ENCODE data around the gene BCKDHB.
"Not testable (repeated sequence)": the region's sequence is repeated elsewhere in the genome, so short reads cannot be mapped to it uniquely, and the experiment has no call there.

The BCKDHB gene

DNA sequence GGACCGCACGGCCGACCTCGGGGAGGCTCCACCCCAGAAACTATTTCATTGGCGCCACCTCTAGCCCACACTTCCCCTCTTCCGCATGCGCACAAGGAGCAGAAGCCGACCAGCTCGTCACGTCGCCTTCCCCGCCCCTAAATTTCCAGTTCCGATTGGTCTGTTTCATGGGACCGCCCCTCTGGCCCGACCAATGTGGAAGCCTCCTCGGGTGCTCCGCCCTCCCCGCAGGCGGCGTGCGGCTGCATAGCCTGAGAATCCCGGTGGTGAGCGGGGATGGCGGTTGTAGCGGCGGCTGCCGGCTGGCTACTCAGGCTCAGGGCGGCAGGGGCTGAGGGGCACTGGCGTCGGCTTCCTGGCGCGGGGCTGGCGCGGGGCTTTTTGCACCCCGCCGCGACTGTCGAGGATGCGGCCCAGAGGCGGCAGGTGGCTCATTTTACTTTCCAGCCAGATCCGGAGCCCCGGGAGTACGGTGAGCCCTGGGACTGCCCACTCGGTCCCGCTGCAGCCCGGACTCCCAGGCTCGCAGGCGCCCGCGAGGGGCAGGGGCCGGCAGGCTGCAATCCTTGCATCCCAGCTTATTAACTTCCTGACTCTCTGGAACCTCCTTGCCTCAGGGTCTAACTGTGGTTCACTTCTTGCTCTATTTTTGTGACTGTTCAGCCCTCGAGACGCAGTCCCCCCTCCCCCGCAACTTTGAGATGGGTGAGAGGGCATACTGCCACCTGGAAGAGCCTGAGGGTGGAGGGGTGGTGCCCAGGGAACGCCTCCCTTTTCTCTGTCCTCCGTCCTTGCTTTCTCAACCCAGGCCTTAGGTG lies at the start of gene BCKDHB:
Gene BCKDHB (plus strand): TSS at position 254 of the 818 bp plus-strand sequence. CDS start 23 bp downstream, at position 277.
- DNase-seq, result peak; percentile 99

DNA sequence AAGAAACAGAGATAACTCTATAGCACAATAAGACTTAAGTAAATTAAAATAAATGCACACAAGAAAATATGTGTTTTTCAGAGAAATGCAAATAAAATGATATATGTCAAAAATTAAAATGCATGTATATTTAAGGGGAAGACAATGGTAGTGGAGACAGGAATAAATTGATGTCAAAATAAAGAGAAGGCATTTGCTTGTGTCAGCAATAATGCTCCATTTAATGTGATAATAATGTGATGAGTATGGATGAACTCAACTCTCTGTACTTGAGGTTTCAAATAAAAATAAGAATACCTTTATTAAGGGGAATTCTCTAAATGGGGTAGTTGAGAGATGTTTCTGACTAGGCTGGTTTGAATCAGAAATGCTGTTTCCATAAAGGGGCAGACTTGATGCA lies 45.7 kb upstream of the BCKDHB start:
- DNase-seq, result no peak

DNA sequence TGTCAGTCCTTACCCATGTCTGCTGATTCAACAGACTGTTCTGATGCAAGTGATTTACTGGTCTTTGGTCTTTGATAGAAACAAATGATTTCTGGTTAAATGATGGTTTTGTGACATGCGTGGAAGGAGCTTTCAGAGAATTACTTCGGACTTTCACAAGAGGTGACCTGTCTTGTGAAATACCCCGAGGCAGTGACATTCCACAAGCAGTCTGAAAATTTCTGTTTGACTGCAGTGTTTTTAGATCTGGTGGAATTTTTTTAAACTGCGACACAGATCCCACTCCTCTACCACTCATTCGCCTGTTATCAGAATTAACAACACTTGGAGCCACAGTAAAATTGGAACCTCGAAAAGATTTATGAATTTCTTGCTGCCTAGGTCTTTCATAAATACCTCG lies 38.3 kb upstream of the BCKDHB start:
- DNase-seq, result not testable (repeated sequence)

DNA sequence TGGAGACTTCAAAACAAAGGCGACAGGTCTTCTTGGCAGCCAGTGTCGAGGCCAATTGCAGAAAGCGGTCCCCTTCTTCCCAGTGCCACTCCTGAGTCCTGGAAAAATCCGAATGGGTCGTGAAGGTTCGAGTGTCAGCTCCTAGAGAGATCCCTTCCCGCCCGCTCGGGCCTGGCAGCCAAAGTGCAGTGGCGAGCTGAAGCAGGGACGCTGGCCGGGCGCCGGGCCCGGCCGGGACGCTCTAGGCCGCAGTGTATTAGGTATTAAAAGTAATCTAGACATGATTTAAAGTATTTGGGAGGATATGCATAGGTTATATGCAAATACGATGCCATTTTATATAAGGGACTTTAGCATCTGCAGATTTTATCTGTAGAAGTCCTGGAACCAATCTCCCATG lies 36.0 kb upstream of the BCKDHB start:
- not testable (repeated sequence) for DNase-seq

DNA sequence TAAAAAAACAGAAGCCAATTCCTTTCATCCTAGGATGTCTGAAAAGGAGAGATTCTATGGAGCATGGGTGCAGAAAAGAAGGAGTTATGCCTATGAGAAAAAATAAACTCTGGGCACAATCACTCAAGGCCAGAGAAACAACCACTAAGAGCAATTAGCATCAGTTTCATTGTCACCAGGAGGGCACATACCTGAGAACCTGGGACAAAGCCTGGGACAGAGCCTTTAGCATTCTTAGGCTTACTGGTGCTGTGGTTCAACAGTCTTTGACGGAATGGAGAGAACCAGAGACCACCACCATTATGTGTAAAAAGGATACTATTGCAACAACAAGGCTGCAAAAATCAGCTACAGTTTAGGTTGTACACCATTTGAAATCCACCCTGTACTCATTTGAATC lies 29.4 kb upstream of the BCKDHB start:
- no peak for DNase-seq

DNA sequence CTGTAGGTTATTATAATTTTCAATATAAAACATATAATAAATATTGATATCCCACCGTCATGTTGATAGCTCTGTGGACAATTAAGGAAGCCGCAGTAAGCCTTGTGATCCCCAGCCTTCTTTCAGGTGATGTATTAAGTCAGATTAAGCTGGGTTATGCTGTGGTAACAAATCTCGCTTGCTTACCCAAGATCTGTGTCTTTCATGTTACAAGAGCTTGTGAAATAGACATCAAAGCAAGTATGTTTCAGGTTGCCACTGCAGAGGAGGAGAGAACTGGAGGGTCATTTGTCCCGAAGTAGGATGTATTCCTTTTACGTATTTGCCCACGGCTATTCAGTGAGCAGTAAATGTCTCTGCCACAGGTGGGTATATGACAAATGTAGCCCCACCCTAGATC lies 17.8 kb upstream of the BCKDHB start:
- DNase-seq, result no peak

DNA sequence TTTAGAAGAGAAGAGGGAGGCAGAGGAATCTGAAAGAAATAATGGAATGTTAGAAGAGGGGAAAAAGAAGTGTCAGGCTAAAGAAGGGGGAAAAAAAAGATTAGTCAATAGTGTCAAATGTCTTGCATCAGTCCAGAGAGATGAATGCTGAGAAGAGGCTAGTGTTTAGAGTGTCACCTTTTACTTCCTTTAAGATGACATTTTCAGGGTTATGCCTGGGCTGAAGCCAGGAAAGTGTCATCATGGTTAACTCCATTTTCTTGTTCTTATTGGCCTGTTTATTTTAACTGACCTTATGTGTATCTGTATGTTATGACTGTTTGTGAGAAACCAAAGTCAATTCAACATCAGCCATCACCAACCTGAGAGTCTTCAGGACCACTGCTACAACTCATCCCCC lies 15.0 kb upstream of the BCKDHB start:
- no peak for DNase-seq

DNA sequence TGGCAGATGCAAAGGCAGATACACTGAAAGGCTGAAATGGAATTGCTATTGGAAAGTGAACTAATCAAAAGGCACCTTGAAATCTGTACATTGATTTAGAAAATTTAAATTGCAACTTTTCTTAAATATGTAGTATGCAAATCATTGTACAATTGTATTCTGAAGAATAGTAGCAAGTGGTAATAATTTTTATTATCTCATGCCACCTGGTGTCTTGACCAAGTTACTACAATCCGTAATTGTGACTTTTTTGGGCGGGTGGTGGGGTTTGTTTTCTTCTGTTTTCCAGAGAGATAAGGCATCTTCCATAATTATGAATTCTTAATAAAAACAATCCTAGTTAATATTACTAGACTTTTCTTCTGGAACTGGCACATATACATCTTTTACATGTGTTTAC lies 12.5 kb upstream of the BCKDHB start:
- DNase-seq, result peak; percentile 15

DNA sequence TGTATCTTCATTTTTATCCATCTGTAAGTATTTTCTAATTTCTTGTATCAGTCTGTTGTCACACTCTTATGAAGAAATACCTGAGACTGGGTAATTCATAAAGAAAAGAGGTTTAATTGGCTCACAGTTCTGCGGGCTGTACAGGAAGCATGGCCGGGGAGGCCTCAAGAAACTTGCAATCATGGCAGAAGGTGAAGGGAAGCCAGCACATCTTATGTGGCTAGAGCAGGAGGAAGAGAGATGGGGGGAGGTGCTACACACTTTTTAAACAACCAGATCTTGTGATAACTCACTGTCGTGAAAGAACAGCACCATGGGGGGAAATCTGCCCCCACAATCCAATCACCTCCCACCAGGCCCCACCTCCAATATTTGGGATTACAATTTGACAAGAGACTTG lies 10.9 kb upstream of the BCKDHB start:
- DNase-seq, result peak; percentile 9

DNA sequence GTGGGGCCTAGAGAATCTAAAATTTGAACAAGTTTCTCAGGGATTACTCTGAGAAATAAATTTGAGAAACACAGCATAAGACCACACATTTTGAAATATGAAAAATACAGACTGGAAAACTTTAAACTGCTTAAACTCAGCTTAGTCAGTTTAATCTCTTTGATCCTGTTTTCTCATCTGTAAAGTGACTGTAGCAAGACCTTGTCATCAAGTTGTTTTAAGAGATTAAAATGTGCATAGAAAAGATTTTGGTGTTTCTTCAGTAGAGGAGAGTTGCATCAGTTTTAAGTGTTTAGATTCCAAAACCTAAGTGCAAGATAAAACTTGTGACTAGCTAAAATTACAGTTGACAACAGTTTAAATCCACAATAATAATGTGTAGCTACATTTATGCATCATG lies 8.1 kb upstream of the BCKDHB start:
- no peak for DNase-seq

DNA sequence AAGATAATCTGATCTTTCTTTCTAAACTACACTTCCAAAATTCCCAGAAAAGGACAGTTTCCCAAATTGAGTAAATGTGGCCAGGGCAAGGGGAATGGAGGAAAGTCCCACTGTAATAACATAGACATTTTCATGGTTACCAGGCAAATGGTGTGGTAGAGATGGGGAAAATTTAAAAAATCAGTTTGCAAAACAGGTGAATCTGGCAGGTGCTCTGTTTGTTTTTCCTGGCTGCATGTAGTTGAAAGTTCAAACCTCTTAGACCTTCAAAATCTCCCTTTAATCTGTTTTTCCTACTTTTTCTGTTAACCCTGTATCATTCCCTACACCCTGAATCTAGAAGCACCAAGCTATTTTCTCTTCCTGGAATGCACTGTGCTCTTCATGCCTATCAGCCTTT lies 2.0 kb upstream of the BCKDHB start:
- no peak for DNase-seq

DNA sequence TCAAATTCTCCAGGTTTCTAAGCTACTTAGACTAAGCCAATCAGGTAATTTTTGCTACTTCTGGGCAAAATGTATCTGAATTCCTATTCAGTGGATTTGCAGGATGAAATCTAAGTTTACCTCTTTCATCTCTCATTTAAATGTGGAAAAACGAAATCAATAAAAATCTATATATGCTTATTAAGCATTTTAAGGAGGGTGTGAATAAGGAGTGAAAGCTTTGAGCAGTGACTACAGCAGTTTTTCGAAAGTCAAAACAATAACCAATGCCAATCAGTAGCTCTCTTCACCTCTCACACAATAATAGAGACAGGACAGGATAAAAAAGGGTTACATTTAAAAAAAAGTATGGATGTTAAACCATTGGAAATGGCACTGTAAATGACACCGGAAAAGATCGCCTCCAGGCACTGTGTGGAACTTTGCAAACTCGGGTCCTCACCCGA lies 476 bp upstream of the BCKDHB start:
- no peak for DNase-seq

DNA sequence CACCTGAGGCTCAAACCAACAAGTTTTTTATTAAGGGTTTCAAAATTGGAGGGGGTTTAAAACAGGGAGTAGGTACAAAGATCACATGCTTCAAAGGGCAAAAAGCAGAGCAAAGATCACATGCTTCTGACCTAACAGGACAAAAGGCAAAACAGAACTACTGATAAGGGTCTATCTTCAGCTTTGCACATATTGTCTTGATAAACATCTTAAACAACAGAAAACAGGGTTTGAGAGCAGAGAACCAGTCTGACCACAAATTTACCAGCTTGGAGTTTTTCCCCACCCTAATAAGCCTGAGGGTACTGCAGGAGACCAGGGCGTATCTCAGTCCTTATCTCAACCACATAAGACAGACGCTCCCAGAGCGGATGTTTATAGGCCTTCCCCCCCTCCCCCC lies 16.1 kb downstream of the BCKDHB start:
- DNase-seq, result not testable (repeated sequence)

DNA sequence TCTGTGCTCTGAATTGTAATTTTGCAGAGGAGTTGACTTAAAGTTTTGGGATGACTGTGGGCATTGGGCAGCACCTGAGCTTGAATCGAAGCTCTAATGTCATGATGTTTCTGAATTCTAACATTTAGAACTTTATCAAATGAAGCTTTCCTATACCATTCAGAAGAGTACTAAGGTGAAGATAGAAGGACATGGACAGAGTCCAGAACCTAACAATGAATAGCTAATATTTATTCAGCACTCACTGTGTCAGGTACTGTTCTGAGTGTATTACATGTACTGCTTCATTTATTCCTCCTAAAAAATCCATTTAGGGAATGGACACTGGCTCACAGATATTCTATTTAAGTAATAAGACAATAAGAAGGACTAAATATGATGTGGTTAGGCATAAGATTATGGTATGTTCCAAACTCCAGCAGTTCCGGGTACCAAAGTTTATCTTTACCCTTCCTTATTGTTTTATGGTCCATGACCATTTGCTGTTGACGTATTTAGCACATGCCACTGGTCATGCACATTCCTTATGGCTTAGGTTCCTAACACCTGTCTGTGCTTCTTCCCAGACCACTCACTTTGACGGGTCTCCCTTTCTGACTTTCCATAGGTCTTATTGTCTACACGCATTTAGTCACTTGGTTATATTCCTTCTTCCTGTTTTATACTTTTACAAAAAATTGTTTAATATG lies 20.3 kb downstream of the BCKDHB start:
- no peak for DNase-seq

DNA sequence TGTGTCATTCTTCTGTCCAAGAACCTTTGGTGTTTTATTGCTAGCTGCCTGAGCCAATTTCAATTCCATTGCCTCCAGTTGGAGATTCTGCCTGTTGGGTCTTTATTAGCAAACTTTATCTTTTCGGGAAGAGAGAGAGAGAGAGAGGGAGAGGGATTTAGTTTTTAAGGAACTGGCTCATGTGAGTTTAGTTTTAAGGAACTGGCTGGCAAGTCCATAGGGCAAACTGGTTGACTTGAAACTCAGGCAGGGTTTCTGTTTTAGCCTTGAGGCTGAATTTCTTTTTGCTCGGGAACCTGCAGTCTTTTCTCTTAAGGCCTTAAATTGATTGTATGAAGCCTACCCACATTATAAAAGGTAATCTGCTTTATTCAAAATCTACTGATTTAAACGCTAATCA lies 23.0 kb downstream of the BCKDHB start:
- DNase-seq, result no peak

DNA sequence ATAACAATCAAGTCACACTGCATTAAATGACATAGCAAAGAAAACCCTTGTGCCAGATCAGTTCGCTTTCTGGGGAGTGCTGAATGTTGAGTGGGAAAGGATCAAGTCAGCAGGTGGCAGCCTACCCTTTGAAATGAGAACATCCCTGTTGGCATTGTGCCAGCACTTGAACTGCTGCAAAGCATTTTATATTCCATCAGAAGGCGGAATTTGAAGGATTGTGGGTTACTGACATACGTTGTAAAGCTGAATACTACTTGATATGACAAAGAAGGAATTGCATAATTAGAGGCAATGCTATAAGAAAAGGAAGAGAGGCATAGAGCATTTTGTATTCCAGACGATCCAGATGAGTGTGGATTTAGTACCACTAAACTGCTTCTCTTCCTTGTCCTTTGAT lies 26.5 kb downstream of the BCKDHB start:
- DNase-seq, result peak; percentile 13

DNA sequence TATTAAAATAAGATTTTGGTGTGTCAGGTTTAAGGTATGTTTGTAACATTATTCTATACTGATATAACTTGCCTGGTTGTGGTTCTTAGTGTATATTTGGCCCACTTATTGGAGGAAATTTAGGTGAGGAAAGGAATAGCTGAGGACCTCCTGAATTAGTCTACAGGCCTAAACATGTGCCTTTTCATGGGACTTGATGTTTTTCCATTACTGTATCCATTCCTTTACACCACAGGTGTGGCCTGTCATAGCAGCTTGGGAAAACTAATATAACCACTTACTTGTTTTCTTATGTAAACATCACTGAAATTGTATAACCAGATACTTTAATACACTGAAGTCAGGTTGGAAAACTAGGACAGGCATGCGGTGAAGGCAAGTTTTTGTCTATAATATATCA lies 27.6 kb downstream of the BCKDHB start:
- DNase-seq, result no peak

DNA sequence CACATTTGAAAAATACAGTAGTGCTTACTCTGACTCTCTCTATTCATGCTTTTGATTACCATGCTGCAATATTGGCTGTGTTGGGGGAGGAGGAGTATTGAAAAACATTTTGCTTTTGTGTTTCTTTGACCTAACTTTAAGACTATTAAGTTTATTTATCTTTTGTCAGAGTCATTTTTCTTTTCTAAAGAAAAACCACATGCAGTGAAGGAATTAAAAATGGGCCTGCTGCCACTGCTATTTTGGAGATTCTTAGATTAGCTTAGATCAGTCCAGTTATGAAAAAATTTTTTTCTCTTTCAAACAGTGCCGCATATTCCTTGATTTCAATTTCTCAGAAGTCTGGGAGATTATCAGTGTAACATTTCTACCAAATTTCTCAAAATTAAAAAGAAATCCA lies 36.1 kb downstream of the BCKDHB start:
- DNase-seq, result no peak

DNA sequence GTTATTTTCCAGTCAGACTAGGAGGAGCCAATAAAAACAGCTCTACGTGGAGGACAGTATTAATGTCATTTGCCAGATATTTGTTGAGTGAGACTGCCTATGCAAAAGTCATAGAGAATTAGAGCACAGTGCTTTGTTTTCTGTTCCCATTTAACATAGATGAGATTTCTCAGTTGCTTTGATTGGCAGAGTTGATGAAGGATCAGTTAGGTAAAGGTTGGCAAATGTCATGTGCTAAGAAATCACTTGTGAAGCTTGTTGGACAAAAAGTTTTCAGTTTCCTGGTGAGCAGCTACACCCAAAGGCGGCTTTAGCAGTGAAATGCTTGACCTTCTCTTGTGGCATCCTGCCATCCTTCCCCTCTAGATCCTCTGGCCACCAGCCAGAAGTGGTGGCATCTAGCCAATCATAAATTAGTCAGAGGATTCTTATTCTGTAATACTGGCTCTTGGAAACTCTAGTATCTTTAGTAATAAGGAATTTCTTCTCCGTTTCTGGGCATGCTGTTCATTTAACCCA lies 37.0 kb downstream of the BCKDHB start:
- DNase-seq, result no peak

DNA sequence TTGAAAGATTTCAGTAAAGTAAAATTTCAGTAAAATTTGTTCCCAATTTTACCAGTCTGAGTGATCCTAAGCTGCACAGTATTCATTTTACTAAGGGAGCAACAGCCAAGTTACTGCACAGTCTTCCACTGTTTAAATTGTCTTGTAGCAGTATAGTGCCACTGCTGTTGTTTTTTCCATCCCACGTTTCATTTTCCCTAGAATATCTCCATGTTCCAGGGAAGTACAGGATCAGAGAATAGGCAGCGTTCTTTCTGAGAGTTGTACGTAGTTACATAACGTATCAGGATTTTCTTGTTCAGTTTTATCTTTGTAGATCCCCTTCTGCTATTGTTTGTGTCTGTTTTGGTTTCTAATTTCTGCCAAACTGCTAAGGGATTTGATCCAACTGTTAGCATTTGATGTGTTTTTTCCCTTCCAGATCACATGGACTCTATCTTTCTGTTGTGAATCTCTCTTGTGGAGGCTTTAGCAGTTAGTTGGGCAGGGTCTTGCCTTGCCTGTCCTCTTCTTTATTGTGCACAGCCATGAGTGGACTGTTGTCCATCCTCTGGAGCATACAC lies 38.4 kb downstream of the BCKDHB start:
- no peak for DNase-seq

DNA sequence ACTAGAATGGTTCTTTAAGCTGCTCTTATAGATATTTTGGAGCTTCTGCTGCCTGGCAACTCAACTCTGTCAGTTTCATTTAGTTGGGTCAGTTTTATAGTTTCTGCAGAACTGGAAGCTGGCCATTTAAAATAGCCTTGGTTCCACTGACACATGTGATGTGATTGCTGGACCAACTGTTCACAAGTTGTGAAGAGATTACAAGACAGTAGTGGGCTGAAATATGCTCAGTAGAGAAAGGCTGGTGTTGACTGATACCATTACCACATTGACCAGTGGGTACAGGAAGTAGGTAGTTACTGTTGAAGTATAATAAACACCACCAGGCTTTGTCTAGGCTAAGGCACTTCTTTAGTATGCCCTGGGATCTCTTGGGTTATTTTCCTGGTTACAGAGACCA lies 39.0 kb downstream of the BCKDHB start:
- DNase-seq, result no peak

DNA sequence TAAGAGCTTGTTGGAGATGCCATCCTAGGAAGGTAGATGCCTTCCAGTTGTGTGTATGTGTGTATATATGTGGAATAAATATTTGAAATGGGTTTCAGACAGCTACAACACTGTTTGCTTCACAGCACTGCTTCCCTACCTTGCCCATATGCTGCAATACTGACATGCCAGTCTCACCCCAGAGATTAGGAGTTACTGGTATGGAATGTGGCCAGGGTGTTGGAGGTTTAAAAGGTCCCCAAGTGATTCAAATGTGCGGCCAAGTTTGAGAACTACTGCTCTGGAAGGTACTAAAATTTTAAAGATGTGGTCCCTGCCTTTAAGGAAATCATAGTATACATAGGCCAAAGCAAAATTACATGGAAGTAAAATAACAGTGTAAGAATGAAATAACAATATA lies 39.5 kb downstream of the BCKDHB start:
- no peak for DNase-seq

DNA sequence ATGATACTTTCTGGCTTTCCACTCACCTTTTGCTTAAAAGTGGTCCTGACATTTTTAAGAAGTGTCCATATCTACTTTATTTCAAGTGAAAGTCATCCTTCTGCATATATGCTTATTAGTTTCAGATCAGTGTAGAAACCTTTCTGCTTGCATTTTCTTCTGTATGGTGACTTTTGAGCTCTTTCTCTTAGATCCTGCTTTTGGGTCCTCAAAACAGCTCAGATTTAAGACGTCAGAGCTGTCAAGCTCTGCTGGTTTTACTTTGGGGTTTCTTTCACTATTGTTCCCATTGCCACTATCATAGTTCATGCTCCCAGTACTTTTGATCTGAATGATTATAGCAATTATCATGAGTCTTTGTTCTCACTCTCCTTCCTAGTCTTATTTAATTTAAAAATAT lies 41.7 kb downstream of the BCKDHB start:
- no peak for DNase-seq

DNA sequence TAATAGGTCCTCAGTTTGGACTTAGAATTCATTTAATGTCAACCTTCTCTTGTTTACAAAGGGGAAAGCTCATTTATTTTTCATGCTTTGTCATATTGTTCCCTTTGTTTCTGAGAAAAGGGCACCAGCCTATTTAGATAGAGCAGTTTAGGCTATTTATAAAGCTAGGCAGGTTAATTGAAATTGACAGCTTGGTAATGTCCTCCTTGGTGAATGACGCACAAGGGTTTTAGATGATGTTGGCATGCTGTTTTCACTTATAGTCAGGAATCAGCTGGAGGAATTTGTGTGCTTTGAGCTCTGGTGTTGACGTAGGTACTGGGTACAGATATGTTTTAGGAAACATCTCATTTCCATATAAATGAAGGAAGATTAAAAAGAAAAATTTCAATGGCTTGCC lies 45.2 kb downstream of the BCKDHB start:
- no peak for DNase-seq

All from activated CD4-positive, alpha-beta T cell treated with anti-CD3 and anti-CD28 coated beads, Interleukin-10, Interleukin-2, amounts not matched to agents 100 ng/mL and 50 ng/mL, durations not matched to agents 16 hours and 8 hours (primary cell).